NCI-H446 (cell line): ENCODE results near the gene CCR9.

Experiments
- DNase-seq, 2 experiments: peaks; one replicate each; lab custom pipeline; 2025; lab: John Stamatoyannopoulos, UW

CCR9 gene

GRCh38 chr3:45907769-45908705 lies 21.7 kb downstream of the CCR9 start:
- DNase-seq, result no peak

DNA sequence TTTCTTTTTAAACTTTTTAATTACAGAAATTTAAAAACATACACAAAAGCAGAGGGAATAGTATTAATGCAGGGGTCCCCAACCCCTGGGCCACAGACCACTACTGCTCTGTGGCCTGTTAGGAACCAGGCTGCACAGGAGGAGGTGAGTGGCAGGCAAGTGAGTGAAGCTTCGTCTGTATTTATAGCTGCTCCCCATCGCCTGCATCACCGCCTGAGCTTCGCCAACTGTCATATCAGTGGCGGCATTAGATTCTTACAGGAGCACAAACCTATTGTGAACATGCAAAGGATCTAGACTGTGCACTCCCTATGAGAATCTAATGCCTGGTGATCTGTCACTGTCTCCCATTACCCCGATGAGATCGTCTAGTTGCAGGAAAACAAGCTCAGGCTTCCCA lies 22.4 kb downstream of the CCR9 start:
- no peak for DNase-seq

DNA sequence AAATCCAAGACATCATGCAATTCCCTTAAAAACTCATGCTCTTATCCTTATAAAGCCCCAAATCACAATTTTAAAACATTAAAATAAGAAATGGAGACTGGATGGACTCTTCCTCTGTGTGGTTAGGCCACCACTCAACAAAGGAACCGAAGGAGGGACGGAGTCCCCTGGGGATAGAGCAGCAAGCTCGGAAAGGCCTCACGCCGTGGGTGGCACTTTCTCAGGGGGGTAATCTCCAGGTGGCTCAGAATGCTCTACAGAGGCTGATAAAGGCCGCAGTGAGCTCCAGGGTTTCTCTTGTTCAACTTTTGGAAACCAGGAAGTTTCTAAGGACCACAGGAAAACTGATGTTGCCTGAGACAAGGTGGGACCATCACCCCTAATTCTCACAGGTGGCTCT lies 23.2 kb downstream of the CCR9 start:
- no peak for DNase-seq

GRCh38 chr3:45910892-45911291 lies 24.5 kb downstream of the CCR9 start:
- peak in 1 of 2 experiments; percentile 1 for DNase-seq

GRCh38 chr3:45911511-45912226 lies 25.3 kb downstream of the CCR9 start:
- no peak for DNase-seq

- no peak for DNase-seq
Observed at GRCh38 chr3:45912435-45912834, 26.1 kb downstream of the CCR9 start.

GRCh38 chr3:45914362-45915058 lies 28.2 kb downstream of the CCR9 start:
- no peak for DNase-seq

DNA sequence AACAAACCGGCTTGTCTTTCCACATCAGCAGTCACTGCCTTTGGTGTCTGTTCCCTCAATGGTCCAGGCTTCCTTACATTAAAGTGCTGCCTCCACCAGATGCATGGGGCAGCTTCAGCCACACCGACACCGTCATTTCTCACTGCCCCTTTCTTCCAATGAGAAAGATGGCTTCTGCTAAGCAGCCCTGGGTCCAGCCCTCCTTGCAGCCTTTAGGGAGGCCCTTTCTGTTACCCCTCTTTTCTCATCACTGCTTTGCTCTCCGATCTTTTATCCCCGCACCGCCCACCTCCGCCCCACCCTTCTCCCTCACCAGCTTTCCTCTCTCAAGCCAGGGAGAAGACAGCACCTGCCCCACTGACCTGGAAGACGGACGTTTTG lies 28.7 kb downstream of the CCR9 start:
- DNase-seq, result no peak

DNA sequence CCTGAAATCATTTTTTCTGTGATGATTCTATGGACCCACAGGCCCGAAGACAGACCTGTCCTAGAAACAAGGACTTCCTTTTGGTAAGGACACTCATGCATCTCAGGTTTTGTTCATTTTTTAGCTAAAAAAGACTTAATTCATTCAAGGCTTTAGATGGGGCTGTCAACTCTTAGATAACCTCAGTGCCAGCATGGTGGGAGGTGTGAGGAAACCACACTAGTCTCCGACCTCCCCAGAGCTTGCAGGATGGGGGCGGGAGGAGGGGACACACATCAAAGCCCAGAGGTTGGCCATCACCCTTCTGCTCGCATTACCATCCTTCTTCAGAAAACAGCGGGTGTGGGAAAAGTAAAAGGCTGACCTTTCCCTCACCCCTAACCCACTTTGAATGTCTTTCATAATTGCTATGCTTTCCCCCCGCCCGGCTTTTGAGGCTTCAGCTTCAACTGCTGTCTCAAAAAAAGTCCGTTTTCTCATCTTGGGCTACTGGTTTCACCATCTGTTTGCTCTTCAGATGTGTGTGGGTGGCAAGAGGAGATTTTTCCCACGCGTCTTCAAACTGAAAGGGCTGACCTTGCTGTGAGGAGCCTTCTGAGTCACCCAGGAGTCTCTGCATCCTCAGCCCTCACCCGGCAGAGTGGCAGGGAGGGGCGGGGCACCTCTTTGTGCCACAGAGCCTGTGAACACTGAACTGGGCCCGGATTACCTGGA lies 29.3 kb downstream of the CCR9 start:
- DNase-seq, result no peak

DNA sequence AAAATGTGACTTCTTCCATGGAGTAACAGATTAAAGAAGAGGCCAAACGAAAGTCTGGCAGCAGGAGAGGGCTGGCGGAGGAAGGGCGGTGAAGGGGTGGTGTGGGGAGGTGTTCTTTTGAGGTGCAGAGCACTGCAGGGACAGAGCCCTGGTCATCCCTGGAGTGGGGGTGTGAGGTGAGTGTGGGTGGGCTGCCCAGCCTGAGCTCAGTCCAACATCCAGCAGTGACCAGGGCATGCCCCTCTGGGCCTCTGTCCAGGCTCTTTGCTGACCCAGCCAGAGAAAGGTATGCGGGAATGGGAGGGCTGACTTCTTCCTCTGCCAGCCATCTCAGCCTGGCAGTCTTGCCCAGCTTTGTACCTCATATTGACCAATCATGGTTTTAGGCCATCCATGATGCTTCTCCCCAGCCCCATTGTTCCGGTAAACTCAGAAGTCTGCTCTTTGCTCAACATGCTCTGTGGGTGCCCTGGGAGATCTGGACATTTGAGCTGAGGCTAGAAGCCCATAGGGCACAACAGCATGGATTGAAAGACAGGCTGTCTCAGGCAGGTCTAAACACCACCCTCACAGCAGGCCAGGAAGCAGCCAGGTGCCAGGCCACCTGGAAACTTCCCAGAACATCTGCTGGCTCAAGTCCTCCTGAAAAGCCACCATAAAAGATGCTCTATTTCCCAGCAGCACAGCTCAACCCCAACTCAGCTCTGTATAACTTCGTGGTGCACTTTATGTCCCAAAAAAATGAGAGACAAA lies 31.0 kb downstream of the CCR9 start:
- DNase-seq, result no peak

- DNase-seq, result no peak
Observed at GRCh38 chr3:45921158-45922038, 35.1 kb downstream of the CCR9 start.

DNA sequence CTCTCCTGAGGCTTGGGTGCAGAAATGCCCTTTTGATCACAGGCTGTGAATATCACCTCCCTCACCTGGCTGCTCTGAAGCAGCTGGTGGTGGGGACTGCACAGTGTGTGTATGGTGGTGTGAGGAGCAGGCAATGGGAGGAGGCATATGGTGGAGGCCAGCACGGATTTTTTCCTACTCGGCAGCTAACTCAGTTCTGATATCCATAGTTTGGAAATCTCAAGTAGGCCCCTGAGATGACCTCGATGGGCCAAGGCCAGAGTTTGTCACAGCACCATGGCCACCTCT lies 35.6 kb downstream of the CCR9 start:
- DNase-seq, result no peak

- DNase-seq, result no peak
Observed at GRCh38 chr3:45922950-45923590, 36.7 kb downstream of the CCR9 start.

GRCh38 chr3:45923755-45924154 lies 37.4 kb downstream of the CCR9 start:
- DNase-seq, result no peak

DNA sequence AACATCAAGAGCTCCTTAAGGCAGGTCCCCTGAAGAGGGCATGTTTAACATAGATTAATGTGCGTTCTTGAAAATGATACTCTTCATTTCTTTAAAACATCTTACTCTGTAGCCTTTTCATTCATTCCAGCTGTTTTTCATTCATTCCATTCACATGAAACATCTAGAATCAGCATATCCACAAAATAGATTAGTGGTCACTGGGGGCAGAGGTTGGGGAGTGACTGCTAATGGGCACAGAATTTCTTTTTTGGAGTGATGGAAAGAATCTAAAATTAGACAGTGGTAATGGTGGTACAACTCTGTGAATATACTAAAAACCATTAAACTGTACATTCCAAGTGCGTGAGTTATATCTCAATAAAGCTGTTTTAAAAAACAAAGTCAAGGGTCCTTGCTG lies 41.5 kb downstream of the CCR9 start:
- DNase-seq, result no peak

DNA sequence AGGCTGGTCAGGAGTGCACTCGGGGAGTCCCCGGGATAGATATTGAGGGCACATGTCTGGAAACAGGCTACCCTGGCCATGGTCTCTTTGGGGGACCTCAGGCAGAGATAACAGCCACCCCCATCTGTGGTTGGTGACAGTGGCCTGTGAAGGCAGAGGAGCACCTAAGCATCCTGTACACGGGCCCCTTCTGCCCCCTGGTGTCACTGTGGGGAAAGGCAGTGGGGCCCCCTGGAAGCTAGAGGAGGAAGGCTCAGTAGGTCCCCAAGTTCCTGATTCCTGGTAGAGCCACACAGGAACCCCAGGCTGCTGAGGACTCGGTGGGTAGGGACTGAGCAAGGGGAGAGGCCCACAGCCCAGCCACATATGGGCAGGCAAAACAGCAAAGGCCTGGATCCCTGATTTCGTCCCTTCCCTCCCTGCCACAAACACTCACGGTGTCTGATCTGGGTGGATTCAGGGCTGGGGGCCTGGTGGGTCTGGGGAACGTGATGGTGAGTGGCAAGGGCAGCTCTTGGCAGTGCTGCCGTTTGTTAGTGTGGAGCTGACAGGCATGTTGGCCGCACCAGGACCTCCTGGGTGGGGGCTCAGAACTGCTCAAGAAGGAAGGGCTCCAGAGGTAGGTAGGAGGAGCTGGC lies 42.8 kb downstream of the CCR9 start:
- DNase-seq, result no peak

- no peak for DNase-seq
Observed at GRCh38 chr3:45931496-45931895, 45.2 kb downstream of the CCR9 start.

DNA sequence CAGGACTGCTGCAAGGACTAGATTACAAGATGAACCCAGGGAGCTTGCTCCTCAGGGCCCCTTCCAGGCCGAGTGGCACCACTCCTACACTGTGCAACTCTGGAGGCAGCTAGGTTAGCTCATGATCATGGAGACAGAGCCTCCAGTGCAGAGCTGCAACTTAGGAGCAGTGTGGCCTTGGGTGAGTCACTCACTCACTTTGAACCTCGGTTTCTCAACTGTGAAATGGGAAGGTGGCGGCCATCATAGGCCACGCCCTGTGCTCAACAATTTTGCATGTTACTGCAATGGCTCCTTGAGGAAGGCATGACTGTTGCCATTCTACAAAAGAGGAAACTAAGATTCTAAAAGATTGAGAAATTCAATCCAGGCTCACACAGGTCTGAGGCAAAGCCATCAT lies 45.8 kb downstream of the CCR9 start:
- DNase-seq, result no peak

DNA sequence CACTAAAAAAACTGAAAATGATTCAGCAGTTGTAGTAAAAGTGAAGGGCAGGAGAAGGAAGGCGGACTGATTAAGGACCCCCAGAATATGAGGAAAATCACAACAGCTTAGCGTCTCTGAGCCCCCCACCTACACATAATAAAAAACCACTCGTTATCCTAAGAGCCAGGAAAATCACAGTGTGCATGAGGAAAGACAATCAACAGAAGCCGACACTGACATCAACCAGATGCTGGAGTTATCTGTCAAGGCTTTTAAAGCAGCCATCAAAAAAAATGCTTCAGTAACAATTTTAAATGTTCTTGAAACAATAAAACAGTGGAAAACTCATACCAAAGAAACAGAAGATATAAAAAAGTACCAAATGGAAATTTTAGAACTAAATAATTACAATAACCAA lies 47.2 kb downstream of the CCR9 start:
- DNase-seq, result no peak

GRCh38 chr3:45936261-45936660 lies 49.9 kb downstream of the CCR9 start:
- no peak for DNase-seq
